Effector CD8-positive, alpha-beta T cell (primary cell): Measurements from ENCODE around the gene COL9A2.
A peak's percentile ranks its signal among the peaks of the same experiment; 100 is the strongest.
"Not testable (repeated sequence)": the region's sequence is repeated elsewhere in the genome, so short reads cannot be mapped to it uniquely, and the experiment has no call there.

Experiments
- DNase-seq: peaks from one replicate; lab custom pipeline; 2025; lab: John Stamatoyannopoulos, UW
- total RNA-seq, 4 experiments: gene quantifications; one replicate each; lab custom pipeline; 2026; lab: John Stamatoyannopoulos, UW

Gene COL9A2
- total RNA-seq, result 2.1 to 5.0 (median 3.3) reads per million in 4 experiments

DNA sequence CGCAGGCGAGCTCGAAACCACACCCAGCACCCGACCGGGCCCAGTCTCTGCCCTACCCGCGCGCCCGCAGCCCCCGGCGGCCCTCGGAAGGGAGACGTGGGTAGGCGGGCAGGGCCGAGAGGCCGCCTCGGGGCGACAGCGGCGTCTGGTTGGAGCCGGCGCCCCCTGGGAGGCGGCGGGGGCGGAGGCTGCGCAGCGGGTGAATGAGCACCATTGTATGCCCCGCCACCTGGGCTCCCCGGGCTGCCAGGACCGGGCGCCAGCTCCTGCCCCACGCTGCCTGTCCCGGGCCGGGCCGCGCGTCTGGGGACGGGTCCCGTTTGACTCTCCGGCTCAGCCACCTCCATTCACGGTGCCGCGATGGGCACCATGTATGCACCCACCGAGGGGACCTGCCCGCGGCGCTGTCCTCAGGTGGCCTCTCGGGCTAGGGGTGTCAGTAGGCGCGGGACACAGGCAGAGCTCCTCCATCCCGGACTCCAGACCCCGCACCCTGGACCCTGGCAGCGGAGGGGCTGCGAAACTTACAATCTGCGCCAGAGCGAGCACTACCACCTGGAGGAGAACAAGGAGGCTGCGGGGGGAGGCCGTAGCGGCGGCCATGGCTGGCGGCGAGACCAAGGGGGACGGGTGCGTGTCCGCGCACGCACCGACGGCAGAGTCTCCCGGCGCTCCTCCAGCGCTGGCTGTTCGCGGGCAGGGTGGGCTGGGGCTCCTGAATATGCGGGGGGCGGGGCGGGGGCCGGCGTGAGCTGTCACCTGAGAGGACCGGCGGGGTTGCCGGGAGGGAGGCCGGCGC lies at the start of gene COL9A2:
TSS of gene COL9A2 (minus strand) at position 692 of the 799 bp plus-strand sequence. CDS start at position 603, 89 bp downstream.
- peak; percentile 45 for DNase-seq

DNA sequence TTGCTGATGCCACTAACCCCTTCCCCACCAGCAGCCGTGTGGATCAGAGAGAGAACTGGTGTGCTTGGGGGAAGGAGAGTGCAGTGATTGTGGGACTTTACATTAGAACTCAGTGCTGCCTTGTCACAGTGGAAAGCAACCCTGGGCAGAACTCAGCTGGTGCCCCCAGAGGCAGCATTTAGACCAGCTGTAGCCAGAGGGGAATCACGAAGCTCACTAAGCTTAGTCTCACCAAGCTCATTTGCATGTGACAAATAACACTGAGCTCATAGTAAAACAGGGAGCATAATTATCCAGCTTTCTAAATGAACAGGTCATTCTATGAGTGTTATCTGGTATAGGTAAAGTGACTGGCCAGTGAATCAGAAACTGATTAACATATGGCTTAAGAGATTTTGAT lies 46.6 kb upstream of the COL9A2 start:
- DNase-seq, result no peak

DNA sequence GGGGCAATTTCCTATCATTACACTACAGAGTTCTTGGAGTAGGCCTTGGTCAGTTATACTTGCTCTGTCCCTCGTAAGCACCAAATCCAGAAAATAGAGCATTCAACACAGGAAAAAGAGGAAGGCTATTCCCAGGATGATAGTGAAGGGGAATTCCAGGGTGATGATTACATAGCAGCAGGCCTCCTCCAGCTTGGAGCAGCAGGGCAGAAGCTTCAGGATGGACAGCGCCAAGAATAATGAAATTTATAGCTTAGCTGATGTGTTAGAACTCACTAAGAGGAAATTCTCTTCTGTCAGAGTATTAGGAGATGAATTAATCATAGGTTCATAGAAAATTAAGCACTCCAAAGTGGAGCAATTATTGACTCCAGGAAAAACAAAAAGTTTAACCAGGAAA lies 45.6 kb upstream of the COL9A2 start:
- no peak for DNase-seq

DNA sequence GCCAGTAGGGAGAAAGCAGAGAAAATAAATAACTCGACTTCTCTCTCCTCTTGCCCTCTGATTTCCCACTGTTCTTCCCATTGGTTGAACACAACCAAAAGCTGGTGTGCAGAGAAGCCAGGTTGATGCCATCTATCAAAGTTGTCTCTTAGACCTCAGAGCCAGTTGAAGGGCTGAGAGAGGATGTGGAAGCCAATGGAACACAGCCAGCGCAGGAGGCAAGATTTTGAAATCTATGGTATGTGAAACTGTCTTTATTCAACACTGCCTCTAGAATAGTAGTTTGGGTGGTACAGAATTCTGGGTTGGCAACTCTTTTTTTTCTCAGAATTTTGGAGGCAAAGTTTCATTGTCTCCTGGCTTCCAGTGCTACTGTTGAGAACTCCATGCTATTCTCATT lies 45.1 kb upstream of the COL9A2 start:
- DNase-seq, result no peak

DNA sequence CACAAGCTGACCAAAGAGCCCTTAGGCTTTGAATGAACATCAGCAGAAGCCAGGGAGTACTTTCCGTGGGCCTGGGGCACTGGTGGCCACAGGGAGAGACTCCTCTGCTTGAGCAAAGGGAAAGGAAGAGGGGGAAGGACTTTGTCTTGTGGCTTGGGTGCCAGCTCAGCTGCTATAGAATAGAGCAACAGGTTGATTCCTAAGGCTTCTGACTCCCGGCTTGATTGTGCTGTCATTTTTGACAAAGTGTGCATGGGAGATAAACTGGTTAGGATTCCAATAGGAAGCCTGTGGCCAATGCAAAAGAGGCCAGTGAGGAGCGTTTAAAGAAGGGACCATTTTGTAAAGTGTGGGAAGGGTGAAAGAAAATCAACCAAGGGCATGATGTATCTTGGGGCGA lies 44.6 kb upstream of the COL9A2 start:
- DNase-seq, result no peak

DNA sequence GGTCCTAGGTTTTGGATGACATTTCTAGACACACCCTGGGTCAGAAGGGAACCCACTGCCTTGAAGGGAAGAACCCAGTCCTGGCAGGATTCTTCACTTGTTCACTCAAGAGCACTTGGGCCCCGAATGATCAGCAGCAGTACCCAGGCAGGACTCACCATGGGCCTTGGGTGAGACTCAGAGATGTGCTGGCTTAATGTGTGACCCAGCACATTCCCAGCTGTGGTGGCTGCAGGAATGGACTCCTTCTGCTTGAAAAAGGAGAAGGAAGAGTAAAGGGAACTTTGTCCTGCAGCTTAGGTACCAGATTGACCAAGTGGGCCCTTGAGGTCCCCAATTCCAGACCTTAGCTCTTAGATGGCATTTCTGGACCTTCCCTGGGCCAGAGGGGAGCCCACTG lies 44.1 kb upstream of the COL9A2 start:
- no peak for DNase-seq

DNA sequence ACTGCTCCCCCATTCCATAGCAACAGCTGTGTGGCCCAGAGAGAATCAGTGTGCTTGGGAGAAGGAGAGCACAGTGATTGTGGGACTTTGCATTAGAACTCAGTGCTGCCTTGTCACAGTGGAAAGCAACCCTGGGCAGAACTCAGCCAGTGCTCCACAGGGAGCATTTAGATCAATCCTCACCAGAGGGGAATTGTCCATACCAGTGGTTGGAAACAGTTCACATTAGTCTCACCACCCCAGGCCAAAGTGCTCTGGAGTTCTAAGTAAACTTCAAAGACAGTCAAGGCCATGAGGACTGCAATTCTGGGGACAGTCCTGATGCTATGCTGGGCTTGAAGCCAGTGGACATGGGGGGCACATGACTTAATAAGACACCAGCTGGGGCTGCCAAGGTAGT lies 43.5 kb upstream of the COL9A2 start:
- no peak for DNase-seq

DNA sequence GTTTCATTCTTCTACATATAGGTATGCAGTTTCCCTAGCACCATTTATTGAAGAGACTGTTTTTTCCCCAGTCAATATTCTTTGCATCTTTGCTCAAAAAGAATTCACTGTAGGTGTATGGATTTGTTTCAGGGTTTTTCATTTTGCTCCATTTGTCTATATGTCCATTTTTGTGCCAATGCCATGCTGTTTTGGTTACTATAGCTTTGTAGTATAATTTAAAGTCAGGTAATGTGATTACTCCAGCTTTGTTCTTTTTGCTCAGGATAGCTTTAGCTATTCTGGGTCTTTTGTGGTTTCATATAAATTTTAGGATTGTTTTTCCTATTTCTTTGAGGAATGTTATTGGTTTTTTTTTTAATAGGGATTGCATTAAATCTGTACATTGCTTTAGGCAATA lies 40.5 kb upstream of the COL9A2 start:
- no peak for DNase-seq

DNA sequence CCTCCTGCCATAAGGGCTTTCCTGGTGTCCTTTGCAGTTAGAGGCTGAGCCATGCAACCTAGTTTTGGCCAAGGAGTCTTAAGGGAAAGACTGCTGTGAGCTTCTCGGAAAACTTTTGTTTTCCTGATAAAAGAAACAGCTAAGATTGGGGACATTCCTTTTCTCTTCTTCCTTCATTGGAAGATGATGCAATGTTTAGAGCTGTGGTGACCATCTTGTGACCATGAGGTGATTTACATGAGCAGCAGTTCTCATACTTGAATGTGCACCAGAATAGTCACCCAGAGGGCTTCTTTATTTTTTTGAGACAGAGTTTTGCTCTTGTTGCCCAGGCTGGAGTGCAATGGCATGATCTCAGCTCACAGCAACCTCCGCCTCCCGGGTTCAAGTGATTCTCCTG lies 36.0 kb upstream of the COL9A2 start:
- no peak for DNase-seq

DNA sequence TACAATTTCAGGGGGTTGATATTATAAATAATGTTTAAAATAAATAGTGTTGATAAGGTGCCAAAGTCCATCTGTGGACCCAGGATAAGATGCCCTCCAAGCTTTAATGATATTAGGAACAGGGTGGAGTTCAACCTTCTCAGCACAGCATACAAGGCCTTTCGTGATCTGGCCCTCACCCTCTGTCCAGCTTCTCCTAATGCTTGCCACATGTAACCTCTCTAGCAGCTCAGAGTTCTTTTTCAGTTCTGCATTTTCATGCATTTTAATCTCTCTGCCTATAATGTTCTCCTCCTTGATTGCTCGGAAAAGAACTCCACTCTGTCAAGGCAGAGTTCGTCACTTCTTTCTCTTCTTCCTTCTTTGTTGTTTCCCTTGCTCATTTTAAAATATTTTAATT lies 35.0 kb upstream of the COL9A2 start:
- no peak for DNase-seq

DNA sequence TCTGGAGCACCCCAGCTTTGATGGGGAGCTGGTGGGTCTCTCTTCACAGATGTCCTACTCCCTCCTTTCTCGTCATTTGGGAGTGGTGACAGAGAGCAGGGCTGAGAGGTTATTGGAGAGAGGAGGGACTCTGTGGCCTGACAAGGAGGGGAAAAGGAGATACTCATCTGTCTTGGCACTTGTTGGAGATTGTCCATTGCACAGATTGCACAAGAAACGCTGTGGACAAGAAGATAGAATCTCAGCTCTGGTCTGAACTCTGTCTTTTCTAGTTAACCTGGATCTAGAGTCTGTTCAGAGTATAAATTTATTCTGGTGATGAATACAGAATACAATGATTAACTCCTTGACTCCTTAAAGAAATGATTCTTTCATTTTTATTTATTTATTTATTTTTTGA lies 34.0 kb upstream of the COL9A2 start:
- DNase-seq, result no peak

DNA sequence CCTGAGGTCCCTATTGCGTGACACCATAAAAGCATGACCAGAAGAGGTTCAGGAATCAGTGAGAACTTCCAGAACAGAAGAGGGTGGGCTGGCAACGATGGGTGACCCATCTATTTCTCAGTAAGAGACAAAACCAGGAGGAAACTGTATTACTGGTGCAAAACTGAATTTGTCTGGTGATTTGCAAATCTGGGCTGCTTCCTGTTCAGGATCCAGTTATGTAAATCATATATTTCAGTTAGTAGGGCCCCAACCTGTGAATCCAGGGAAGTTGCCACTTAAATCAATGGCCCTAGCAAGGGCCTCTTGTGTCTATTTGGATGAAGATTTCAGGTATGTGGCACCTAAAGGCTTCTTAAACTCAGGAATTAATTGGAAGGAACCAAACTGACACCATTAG lies 33.3 kb upstream of the COL9A2 start:
- no peak for DNase-seq

DNA sequence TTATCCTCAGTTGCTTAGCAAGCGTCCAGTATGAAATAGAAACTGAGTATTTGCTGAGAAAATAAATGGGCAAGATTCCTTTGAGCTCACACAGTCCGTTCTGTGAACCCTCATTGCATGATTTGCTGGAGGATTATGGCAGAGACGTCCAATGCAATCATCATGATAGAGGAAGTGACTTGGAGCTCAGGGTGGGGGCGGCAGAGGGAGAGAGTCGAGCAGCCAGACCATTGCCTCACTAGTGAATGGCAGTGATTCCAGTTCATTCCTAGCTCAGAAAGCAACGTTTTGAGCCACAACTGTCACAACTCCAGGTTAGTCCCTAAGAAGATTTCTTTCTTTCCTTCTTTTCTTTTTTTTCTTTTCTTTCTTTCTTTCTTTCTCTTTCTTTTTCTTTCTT lies 27.5 kb upstream of the COL9A2 start:
- DNase-seq, result no peak

DNA sequence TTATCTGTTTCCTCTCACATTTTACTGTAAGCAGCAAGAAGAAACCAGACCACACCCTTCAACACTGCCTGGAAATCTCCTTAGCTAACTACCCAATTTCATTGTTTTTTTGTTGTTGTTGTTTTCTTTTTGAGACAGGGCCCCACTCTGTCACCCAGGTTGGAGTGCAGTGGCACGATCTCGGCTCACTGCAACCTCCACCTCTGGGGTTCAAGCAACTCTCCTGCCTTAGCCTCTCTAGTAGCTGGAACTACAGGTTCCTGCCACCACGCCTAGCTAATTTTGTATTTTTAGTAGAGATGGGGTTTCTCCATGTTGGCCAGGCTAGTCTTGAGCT lies 25.3 kb upstream of the COL9A2 start:
- not testable (repeated sequence) for DNase-seq

DNA sequence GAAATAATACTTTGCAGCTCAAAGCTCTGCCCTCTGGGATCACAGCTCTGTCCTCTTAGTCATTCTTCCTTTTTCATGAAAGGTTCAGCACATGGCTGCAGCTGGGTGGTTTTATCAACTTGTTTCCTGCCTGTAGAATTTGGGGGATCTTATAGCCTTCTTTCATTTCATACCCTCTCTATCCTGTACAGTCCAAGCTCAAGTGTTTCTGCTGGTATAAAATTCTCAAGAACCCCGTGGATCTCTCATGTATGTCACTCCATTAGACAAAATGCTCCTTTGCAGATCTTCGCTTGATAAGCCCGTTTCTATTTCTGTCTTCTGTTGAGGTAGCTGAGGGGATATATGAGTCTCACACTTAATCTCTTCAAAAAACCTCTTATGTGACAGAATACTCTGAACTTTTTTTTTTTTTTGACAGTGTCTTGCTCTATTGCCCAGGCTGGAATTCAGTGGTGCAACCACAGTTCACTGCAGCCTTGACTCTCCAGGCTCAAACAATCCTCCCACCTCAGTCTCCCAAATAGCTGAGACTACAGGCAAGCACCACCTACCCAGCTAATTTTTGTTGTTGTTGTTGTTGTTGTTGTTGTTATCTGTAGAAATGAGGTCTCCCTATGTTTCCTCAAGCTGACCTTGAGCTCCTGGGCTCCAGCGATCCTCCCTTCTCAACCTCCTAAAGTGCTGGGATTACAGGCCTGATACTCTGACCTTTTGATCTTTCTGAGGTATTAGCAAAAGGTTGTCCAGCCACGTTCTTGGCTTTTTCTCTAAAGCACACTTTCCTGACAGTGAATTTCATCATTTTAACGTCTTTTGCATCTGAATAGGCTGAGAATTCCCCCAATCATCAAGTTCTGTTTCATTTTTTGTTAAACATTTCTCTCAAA lies 24.6 kb upstream of the COL9A2 start:
- no peak for DNase-seq

DNA sequence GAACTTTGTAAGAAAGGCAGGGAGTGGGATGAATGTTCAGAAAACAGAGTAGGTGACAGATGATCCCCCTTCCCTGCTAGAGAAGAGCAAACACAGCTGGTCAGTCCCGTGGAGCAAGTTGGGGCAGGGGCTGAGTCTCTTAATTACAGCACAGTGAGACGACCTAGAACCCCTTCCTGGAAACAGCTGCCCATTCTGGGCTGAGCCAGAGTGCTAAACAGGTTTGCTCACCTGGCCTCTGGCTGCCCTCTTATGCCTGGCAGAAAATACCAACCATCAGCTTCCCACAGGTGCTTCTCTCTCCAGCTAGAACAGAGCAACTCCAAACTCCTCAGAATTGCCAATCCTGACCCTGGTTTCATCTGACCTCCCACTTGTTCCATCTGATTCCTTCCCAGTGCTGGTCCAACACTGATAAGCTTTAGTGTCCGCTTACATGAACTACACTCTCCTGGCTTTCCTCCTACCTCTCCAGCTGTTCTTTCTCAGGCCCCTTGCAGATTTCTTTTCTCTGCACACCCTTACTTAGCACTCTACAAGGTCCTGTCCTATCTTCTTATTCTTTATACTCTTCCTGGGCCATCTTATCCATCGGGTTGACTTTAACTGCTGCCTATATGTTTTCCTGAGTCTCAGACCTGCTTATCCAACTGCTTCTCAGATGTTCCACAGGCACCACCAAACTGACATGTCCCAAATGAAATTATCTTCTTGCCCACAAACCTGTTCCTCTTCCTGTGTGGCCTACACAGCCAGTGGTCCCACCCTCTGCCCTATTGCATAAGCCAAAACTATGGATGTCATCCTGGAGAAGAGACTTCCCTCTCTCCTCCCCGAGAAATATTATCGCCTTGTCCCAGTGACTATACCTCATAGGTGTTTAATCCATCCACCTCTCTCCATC lies 22.6 kb upstream of the COL9A2 start:
- no peak for DNase-seq

DNA sequence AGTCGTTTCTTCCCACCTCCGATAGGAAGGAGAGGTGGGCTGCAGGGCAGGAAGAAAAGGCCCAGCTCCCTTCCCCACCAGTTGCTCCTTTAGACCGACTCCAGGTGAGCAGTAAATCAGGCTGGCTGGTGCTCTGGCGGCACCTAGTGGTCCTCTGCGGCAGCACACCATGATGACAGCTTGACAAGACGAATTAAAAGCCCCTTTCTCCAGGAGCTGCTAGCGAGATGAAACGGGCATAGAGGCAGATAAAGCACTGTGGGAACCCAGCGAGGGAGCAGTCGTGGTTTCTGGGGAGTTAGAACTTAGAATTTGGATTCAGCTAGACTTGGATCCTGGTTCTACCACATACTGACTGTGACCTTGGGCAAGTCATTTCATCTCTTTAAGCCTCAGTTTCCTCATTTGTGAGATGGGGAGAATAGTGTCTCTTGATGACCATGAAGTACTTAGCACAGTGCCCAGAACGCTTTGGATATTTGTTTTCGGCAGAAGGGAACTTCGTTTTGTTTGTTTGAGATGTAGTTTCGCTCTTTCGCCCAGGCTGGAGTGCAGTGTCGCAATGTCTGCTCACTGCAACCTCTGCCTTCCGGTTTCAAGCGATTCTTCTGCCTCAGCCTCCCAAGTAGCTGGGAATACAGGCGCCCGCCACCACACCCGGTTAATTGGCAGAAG lies 21.8 kb upstream of the COL9A2 start:
- DNase-seq, result peak; percentile 83

DNA sequence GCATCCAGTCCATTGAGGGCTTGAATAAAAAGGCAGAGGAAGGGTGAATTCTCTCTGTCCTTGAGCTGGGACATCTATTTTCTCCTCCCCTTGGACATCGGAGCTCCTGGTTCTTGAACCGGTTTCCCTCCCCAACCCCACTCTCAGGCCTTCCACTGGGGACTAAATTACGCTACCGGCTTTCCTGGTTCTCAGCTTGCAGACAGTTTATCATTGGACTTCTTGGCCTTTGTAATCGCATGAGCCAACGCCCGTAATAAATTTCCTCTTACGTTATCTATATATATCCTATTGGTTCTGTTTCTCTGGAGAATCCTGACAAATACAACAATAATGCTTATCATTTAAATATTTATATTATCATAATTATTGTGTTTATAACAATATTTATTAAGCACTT lies 20.4 kb upstream of the COL9A2 start:
- no peak for DNase-seq

DNA sequence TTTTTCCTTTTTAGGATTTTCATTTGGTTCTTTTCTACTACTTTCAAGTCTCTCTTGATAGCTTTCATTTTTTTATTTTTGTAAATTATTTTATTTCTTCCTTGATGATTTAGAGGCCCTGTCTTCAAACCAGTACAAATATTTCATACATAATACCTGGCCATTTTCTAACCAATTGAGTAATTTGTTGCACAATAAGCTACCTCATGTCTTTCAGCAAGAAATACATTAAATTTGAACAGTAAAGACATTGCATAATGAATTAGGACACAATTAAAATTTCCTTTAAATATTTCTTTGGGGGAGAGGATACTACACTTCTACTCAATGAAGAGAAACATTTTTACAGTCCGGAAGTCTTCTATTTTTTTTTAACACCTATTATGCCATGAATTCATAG lies 15.6 kb upstream of the COL9A2 start:
- no peak for DNase-seq

DNA sequence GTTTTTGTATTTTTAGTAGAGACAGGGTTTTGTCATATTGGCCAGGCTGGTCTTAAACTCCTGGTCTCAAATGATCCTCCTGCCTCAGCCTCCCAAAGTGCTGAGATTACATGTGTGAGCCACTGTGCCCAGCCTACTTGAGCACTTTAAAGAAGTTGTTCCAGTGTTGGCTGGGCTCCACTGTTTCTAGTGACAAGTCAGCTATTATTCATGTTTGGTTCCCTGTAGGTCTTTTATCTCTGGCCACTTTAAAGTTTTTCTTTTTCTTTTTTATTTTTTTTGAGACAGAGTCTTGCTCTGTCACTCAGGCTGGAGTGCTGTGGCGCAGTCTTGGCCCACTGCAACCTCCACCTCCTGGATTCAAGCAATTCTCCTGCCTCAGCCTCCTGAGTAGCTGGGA lies 14.3 kb upstream of the COL9A2 start:
- DNase-seq, result not testable (repeated sequence)

DNA sequence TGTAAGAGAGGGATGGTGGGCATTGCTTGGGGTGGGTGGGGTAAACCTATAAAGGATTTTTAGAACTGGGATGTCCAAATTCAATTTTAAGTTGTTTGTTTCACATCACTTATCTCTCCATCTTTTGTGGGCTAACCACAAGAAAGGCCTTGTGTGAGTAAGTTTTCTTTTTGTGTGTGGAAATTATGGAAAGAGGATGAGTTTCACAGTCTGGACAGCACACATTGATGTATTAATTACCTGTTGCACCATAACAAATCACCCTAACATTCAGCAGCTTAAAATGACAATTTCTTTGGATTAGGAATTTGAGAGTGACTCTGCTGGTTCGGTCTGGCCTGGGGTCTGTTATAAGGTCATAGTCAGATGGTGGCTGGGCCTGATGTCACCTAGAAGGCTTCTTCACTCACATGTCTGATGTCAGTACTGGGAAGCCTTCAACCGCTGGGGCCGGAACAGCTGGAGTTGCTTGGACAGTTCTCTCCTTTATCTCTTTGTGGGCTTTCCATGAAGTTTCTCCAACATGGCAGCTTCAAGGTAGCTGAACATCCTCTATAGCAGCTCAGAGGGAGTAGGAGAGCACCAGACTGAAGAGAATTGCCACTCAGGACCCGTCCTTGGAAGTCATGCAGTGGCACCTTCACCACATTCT lies 2.0 kb upstream of the COL9A2 start:
- DNase-seq, result no peak
